K562 (cell line): ENCODE results near the gene MXRA7. TPM values are rescaled to one million over a fixed set of nuclear protein-coding genes. Genes with fewer than 3 reads are reported as not detected.

Source experiments
- BMI1 ChIP-seq: fragments of 150-350 bp; IDR thresholded peaks from 2 replicates; pipeline ENCODE4 v1.6.1; 2014; ENCODE audit warnings: low read length
- DNMT1 ChIP-seq: fragments of 450-650 bp; IDR thresholded peaks from 2 replicates; pipeline ENCODE4 v1.6.1; 2016; ENCODE audit warnings: antibody characterized with exemption, mild to moderate bottlenecking
- ETV5 ChIP-seq: sonication (generic); formaldehyde crosslinking; IDR thresholded peaks from 2 replicates; pipeline ENCODE4 v1.4.0; 2020; ENCODE audit warnings: low read depth, mild to moderate bottlenecking, missing genetic modification reagents
- FIP1L1 ChIP-seq: fragments of 200-400 bp; formaldehyde crosslinking; IDR thresholded peaks from 2 replicates; pipeline ENCODE4 v1.6.1; 2018; ENCODE audit warnings: mild to moderate bottlenecking, low read depth, low read length; ENCODE audit not compliant: poor library complexity, severe bottlenecking
- FOSL1 ChIP-seq: fragments of 200-800 bp; sonication (Bioruptor generic); conservative IDR thresholded peaks from 2 replicates; pipeline ENCODE4 v1.6.1; 2016; ENCODE audit warnings: missing genetic modification characterization, missing compliant biosample characterization
- MCM2 ChIP-seq: fragments of 450-650 bp; IDR thresholded peaks from 2 replicates; pipeline ENCODE4 v1.6.1; 2017; ENCODE audit warnings: low read depth, mild to moderate bottlenecking
- PKNOX1 ChIP-seq: fragments of 450-650 bp; IDR thresholded peaks from 2 replicates; pipeline ENCODE4 v1.6.1; 2016
- ZBTB17 ChIP-seq: fragments of 450-650 bp; formaldehyde crosslinking; IDR thresholded peaks from 2 replicates; pipeline ENCODE4 v1.4.0; 2020; ENCODE audit warnings: mild to moderate bottlenecking
- ZFP91 ChIP-seq: sonication (generic); formaldehyde crosslinking; IDR thresholded peaks from 2 replicates; pipeline ENCODE4 v1.8.0; 2022; ENCODE audit warnings: mild to moderate bottlenecking, missing genetic modification reagents
- ZNF121 ChIP-seq: sonication (generic); formaldehyde crosslinking; conservative IDR thresholded peaks from 2 replicates; pipeline ENCODE4 v1.8.0; 2022; ENCODE audit warnings: missing genetic modification reagents
- polyA plus RNA-seq, 8 experiments: library from polyadenylated mRNA; depleted of rRNA in 4 of 8; stranded (reverse) in 5 of 8; unstranded in 3 of 8; fragments of >200 nt; fragmentation: Nextera tagmentation in 2 of 8; fragmentation: Illumina TruSeq in 1 of 8; extraction: Ambion mirVana in 2 of 8; extraction: Trizol in 1 of 8; gene quantifications; 2 replicates each; pipeline versions ENCODE4 v1.2.1 to v1.2.3, GENCODE V29; 2011 to 2014; ENCODE audit warnings: inconsistent platforms in 1 of 8, missing spikeins in 1 of 8
- total RNA-seq, 7 experiments: library from RNA; depleted of rRNA in 6 of 7; stranded (reverse); fragments of >200 nt in 6 of 7; fragmentation: Illumina TruSeq in 2 of 7; extraction: Trizol in 2 of 7; gene quantifications; 2 replicates each; pipeline versions ENCODE4 v1.2.1 to v1.2.3, GENCODE V29; 2011 to 2021; ENCODE audit warnings: low replicate concordance in 1 of 7
- TF ChIP-seq, protein P1 (sequence below): fragments of 450-650 bp; IDR thresholded peaks from 2 replicates; pipeline ENCODE4 v1.6.1; 2016; ENCODE audit warnings: mild to moderate bottlenecking, moderate library complexity
- TF ChIP-seq, protein P2 (sequence below): fragments of 250-450 bp; sonication (Bioruptor Pico); IDR thresholded peaks from 2 replicates; pipeline ENCODE4 v1.5.0; 2020; ENCODE audit warnings: mild to moderate bottlenecking

MXRA7 gene
- total and polyA plus RNA-seq, 9 of the 15 experiments (the other 6 are each of a cell fraction or from before 2014, with no cell fraction given): 2.6 to 38.4 (median 14.3) TPM

- no peak for TF ChIP-seq ZFP91 (CRISPR knock-in tag)
- no peak for TF ChIP-seq FOSL1 (tag)
- TF ChIP-seq ETV5 (CRISPR knock-in tag): no peak
- TF ChIP-seq ZNF121: no peak
- no peak for TF ChIP-seq MCM2
- TF ChIP-seq, protein P1, sequence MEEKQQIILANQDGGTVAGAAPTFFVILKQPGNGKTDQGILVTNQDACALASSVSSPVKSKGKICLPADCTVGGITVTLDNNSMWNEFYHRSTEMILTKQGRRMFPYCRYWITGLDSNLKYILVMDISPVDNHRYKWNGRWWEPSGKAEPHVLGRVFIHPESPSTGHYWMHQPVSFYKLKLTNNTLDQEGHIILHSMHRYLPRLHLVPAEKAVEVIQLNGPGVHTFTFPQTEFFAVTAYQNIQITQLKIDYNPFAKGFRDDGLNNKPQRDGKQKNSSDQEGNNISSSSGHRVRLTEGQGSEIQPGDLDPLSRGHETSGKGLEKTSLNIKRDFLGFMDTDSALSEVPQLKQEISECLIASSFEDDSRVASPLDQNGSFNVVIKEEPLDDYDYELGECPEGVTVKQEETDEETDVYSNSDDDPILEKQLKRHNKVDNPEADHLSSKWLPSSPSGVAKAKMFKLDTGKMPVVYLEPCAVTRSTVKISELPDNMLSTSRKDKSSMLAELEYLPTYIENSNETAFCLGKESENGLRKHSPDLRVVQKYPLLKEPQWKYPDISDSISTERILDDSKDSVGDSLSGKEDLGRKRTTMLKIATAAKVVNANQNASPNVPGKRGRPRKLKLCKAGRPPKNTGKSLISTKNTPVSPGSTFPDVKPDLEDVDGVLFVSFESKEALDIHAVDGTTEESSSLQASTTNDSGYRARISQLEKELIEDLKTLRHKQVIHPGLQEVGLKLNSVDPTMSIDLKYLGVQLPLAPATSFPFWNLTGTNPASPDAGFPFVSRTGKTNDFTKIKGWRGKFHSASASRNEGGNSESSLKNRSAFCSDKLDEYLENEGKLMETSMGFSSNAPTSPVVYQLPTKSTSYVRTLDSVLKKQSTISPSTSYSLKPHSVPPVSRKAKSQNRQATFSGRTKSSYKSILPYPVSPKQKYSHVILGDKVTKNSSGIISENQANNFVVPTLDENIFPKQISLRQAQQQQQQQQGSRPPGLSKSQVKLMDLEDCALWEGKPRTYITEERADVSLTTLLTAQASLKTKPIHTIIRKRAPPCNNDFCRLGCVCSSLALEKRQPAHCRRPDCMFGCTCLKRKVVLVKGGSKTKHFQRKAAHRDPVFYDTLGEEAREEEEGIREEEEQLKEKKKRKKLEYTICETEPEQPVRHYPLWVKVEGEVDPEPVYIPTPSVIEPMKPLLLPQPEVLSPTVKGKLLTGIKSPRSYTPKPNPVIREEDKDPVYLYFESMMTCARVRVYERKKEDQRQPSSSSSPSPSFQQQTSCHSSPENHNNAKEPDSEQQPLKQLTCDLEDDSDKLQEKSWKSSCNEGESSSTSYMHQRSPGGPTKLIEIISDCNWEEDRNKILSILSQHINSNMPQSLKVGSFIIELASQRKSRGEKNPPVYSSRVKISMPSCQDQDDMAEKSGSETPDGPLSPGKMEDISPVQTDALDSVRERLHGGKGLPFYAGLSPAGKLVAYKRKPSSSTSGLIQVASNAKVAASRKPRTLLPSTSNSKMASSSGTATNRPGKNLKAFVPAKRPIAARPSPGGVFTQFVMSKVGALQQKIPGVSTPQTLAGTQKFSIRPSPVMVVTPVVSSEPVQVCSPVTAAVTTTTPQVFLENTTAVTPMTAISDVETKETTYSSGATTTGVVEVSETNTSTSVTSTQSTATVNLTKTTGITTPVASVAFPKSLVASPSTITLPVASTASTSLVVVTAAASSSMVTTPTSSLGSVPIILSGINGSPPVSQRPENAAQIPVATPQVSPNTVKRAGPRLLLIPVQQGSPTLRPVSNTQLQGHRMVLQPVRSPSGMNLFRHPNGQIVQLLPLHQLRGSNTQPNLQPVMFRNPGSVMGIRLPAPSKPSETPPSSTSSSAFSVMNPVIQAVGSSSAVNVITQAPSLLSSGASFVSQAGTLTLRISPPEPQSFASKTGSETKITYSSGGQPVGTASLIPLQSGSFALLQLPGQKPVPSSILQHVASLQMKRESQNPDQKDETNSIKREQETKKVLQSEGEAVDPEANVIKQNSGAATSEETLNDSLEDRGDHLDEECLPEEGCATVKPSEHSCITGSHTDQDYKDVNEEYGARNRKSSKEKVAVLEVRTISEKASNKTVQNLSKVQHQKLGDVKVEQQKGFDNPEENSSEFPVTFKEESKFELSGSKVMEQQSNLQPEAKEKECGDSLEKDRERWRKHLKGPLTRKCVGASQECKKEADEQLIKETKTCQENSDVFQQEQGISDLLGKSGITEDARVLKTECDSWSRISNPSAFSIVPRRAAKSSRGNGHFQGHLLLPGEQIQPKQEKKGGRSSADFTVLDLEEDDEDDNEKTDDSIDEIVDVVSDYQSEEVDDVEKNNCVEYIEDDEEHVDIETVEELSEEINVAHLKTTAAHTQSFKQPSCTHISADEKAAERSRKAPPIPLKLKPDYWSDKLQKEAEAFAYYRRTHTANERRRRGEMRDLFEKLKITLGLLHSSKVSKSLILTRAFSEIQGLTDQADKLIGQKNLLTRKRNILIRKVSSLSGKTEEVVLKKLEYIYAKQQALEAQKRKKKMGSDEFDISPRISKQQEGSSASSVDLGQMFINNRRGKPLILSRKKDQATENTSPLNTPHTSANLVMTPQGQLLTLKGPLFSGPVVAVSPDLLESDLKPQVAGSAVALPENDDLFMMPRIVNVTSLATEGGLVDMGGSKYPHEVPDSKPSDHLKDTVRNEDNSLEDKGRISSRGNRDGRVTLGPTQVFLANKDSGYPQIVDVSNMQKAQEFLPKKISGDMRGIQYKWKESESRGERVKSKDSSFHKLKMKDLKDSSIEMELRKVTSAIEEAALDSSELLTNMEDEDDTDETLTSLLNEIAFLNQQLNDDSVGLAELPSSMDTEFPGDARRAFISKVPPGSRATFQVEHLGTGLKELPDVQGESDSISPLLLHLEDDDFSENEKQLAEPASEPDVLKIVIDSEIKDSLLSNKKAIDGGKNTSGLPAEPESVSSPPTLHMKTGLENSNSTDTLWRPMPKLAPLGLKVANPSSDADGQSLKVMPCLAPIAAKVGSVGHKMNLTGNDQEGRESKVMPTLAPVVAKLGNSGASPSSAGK: 0 out of 2 replicates have a peak, but pooled peaks have one; percentile 20
- peak; percentile 38; the same call in 1 of the 2 replicates for TF ChIP-seq PKNOX1
- TF ChIP-seq FIP1L1: no peak
- TF ChIP-seq ZBTB17 (CRISPR knock-in tag): no peak
- TF ChIP-seq, protein P2, sequence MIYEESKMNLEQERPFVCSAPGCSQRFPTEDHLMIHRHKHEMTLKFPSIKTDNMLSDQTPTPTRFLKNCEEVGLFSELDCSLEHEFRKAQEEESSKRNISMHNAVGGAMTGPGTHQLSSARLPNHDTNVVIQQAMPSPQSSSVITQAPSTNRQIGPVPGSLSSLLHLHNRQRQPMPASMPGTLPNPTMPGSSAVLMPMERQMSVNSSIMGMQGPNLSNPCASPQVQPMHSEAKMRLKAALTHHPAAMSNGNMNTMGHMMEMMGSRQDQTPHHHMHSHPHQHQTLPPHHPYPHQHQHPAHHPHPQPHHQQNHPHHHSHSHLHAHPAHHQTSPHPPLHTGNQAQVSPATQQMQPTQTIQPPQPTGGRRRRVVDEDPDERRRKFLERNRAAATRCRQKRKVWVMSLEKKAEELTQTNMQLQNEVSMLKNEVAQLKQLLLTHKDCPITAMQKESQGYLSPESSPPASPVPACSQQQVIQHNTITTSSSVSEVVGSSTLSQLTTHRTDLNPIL (CRISPR knock-in tag): no peak
- no peak for TF ChIP-seq DNMT1
- no peak for TF ChIP-seq BMI1
These were observed 12.9 kb downstream of the MXRA7 start (continued) for GRCh38 chr17:76697702-76698465.
